Pons (tissue), 1 donor: Measurements from ENCODE around the gene CDK16.

ENCODE experiments used
- DNase-seq: peaks from one replicate; pipeline ENCODE4 v3.0.0-alpha.2; 2016; ENCODE audit warnings: low spot score

The CDK16 gene

GRCh38 chrX:47218280-47218919, at the start of gene CDK16:
CDK16 (plus strand) TSS chrX:47218681; CDS start chrX:47223558, 4,877 bp downstream.
- peak; percentile 72 for DNase-seq

- no peak for DNase-seq
Observed at GRCh38 chrX:47169273-47169672, 49.2 kb upstream of the CDK16 start.

DNA sequence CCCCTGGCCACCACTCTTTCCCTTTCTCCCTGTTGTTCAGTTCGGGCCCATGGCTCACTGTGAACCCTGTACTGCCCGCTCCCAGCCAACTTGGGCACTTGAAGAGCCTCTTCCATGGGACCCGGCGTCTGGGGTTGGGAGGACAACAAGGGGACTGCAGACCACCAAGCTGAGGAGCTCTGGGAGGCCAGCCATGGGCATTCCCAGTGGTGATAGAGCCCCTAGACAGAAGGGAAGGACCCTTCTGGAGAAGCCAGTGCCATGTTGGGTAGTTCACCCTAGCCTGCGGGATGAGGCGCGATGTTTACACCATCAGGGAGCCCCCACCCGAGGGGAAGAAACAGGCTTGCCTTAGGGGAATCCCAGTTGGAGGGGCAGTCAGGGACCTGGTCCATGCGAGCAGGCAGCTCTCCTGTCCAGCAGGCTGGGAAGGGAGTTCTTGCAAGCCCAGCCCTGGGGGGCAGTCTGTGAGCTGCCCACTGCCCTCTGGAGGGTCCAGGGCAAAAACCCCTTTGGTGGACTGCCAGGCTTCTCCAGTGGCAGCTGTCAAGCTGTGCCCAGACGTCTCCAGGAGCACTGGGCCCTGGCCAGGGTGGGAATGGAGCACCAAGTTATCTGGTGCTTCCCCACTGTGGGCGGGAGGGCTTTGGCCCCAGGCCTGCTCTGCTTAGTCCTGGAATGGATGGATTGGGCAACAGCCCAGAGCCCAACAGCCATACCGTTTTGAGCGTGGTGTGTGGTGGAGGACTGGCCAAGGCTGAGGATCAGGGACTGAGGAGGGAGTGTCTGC, 48.6 kb upstream of the CDK16 start:
- DNase-seq: no peak

- DNase-seq: no peak
Observed at GRCh38 chrX:47170861-47171692, 47.4 kb upstream of the CDK16 start.

DNA sequence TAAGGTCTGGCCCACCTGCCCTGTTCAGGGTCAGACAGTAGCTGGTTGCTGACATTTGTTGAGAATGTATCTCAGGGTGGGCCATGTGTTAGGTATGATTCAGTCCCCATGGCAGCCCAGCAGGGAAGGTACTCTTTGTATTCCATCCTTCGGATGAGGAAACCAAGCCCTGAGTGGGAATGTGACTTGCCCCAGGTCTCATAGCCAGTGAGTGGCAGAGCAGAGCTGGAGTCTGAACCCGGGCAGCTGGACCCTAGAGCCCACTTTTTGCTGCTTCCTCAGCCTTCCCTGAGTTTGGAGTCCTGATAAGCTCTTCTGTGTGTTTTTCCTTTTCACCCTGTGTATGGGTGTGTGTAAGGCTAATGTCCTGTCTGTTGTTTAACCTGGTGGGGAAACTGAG, 46.5 kb upstream of the CDK16 start:
- no peak for DNase-seq

GRCh38 chrX:47172549-47172948, 45.9 kb upstream of the CDK16 start:
- DNase-seq: no peak

- no peak for DNase-seq
Observed at GRCh38 chrX:47172971-47173792, 45.3 kb upstream of the CDK16 start.

GRCh38 chrX:47174376-47174775, 44.1 kb upstream of the CDK16 start:
- DNase-seq: no peak

- no peak for DNase-seq
Observed at GRCh38 chrX:47174846-47175587, 43.5 kb upstream of the CDK16 start.

- no peak for DNase-seq
Observed at GRCh38 chrX:47175588-47175980, 42.9 kb upstream of the CDK16 start.

GRCh38 chrX:47176101-47176740, 42.3 kb upstream of the CDK16 start:
- DNase-seq: no peak

DNA sequence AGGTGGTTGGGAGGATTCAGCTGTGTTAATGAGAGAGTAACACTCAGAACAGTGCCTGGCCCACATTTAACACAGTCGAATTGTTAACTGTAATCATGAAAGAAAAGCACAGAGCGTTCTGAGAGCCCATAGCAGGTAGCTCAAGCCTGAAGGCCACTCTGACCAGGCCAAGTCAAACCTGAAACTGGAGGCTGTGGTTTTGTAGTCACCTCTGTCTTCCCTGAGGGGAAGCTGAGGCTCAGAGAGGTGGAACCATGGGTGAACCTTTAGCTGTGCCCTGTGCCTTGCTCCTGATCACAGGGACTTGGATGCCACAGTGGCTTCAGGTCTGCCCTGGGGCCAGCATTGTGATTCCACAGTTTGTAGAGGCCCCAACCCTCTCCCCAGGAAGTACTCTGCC, 41.4 kb upstream of the CDK16 start:
- no peak for DNase-seq

- DNase-seq: no peak
Observed at GRCh38 chrX:47178337-47178736, 40.1 kb upstream of the CDK16 start.

- DNase-seq: peak; percentile 87
Observed at GRCh38 chrX:47179221-47179927, 39.1 kb upstream of the CDK16 start.

DNA sequence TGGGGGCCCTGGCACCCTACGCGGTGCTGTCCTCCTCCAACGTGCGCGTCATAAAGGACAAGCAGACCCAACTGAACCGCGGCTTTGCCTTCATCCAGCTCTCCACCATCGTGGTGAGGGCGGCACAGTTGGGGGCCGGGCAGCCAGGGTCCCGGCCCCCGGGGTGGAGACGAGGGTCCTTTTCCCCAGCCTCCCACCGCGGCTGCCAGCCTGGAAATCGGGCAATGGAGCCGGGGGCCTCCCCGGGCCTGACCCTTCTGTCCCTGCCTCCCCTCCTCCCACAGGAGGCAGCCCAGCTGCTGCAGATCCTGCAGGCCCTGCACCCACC, 38.6 kb upstream of the CDK16 start:
- no peak for DNase-seq

GRCh38 chrX:47180346-47180745, 38.1 kb upstream of the CDK16 start:
- no peak for DNase-seq

- no peak for DNase-seq
Observed at GRCh38 chrX:47181301-47181700, 37.2 kb upstream of the CDK16 start.

DNA sequence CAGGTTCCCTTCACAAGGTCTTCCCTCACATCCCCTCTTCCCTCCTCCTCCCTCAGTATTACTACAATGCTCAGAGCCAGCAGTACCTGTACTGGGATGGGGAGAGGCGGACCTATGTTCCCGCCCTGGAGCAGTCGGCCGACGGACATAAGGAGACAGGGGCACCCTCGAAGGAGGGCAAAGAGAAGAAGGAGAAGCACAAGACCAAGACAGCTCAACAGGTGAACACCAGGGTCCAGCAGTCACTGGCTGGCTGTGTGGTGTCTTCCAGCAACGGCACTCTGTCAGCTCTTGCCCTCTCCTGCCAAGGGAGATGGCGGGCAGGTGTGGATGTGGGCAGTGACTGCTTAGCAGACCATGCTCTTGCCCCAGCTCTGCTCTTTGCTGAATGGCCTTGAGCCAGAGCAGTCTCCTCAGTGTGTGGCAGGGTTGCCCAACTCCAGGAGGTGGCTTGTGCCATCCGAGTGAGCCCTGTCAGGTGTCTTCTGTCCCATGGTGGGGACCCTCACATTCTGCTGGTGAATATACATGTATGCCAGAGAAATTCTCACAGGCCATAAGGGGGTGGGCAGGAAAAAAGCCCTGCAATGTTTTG, 36.3 kb upstream of the CDK16 start:
- DNase-seq: no peak

- no peak for DNase-seq
Observed at GRCh38 chrX:47184486-47184885, 34.0 kb upstream of the CDK16 start.

- DNase-seq: no peak
Observed at GRCh38 chrX:47185241-47185640, 33.2 kb upstream of the CDK16 start.
